Measurements from ENCODE around the gene PRXL2B.

PRXL2B gene

DNA sequence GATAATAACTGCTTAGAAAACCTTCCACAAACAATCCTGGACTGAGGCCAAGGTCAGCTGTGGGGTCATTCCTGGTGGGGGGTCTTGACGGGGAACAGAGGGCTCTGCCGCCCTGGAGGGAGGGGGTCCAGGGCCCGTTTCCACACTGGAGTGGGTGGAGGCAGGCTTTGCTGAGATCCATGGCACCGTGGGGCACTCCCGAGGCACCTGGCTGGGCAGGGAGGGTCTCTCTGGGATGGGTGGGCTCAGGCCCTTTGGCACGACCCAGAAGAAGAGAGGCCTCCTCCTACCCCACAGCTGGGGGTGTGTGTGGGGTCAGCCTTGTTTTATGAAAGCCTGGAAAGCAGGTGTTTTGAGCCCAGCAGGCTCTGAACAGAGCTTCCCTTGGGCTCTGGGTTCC, 41.2 kb downstream of the PRXL2B start:
- H3F3A ChIP-seq (ENCODE audit: control insufficient read depth, insufficient read depth) = no peaks in the 10 kb centered on the region
- H3K9me3 ChIP-seq (ENCODE audit: control insufficient read depth, insufficient read depth, low read length) = peaks cover 15% of the 10 kb centered on the region
- no peaks in the 10 kb centered on the region for H3K4me1 ChIP-seq (ENCODE audit: control insufficient read depth, low read length)
- H3K36me3 ChIP-seq (ENCODE audit: control insufficient read depth, low read length) = no peaks in the 10 kb centered on the region
- no peak overlapping the region for H3K4me2 ChIP-seq (ENCODE audit: low read length)
- H3K79me2 ChIP-seq (ENCODE audit: control insufficient read depth, low read length) = no peaks in the 10 kb centered on the region
- H3K9me2 ChIP-seq (replicated peaks; ENCODE audit: control insufficient read depth, low read length) = no peaks in the 10 kb centered on the region
- no peaks in the 10 kb centered on the region for H3K27me3 ChIP-seq (ENCODE audit: control insufficient read depth, low read length)
- TF ChIP-seq, protein P1, sequence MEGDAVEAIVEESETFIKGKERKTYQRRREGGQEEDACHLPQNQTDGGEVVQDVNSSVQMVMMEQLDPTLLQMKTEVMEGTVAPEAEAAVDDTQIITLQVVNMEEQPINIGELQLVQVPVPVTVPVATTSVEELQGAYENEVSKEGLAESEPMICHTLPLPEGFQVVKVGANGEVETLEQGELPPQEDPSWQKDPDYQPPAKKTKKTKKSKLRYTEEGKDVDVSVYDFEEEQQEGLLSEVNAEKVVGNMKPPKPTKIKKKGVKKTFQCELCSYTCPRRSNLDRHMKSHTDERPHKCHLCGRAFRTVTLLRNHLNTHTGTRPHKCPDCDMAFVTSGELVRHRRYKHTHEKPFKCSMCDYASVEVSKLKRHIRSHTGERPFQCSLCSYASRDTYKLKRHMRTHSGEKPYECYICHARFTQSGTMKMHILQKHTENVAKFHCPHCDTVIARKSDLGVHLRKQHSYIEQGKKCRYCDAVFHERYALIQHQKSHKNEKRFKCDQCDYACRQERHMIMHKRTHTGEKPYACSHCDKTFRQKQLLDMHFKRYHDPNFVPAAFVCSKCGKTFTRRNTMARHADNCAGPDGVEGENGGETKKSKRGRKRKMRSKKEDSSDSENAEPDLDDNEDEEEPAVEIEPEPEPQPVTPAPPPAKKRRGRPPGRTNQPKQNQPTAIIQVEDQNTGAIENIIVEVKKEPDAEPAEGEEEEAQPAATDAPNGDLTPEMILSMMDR (IDR thresholded peaks at IDR 0.05; ENCODE audit: low read depth, low read length, poor library complexity, severe bottlenecking) = no peak
- no peak for TF ChIP-seq EZH2phosphoT487 (IDR thresholded peaks at IDR 0.05; ENCODE audit: borderline replicate concordance, low read length)
- H3K4me3 ChIP-seq (ENCODE audit: low read length) = no peak overlapping the region
- H3K27ac ChIP-seq (ENCODE audit: low read depth, low read length) = no peak overlapping the region
- no peaks in the 10 kb centered on the region for H4K20me1 ChIP-seq (ENCODE audit: control insufficient read depth, insufficient read depth, low read depth, low read length)

DNA sequence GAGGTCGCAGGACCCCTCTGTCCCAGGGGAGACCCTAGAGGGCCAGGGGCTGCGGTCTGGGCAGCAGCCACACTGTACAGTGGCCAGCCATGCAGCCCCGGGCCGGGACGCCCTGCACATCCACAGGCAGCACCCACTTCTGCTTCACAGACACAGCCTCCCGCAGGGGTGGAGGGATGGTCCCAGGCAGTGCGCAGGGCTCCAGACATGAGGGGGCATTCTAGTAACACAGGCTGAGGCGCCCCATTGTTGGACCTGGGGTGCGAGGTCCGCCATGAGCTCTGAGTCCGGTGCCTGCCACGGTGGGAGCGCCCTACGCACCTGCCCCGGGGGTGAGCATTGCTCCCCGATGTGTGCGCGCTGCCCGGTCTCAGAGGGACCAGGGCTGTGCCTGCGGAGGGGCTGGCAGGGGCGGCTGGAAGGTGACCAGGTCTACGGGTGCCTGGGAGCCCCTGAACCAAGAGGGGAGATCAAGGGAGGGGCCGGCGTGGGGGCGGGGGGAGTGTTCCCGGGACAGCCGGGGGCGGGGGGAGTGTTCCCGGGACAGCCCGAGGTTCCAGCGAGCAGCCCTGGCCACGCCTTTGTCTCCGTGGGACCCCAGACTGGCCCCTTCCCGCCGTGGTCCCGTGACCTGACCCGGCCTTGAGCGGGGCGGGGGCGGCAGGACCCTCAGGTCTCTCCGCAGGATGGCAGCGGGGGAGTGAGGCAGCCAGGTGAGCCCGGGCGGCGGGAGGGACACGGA, 41.8 kb downstream of the PRXL2B start:
- no peaks in the 10 kb centered on the region for H3K79me2 ChIP-seq (ENCODE audit: control insufficient read depth, low read length)
- TF ChIP-seq, protein P1 (IDR thresholded peaks at IDR 0.05; ENCODE audit: low read depth, low read length, poor library complexity, severe bottlenecking) = no peak
- TF ChIP-seq EZH2phosphoT487 (IDR thresholded peaks at IDR 0.05; ENCODE audit: borderline replicate concordance, low read length) = no peak
- no peaks in the 10 kb centered on the region for H3F3A ChIP-seq (ENCODE audit: control insufficient read depth, insufficient read depth)
- no peak overlapping the region for H3K4me3 ChIP-seq (ENCODE audit: low read length)
- H3K4me2 ChIP-seq (ENCODE audit: low read length) = no peak overlapping the region
- no peaks in the 10 kb centered on the region for H3K36me3 ChIP-seq (ENCODE audit: control insufficient read depth, low read length)
- no peaks in the 10 kb centered on the region for H3K4me1 ChIP-seq (ENCODE audit: control insufficient read depth, low read length)
- H3K9me3 ChIP-seq (ENCODE audit: control insufficient read depth, insufficient read depth, low read length) = peaks cover 15% of the 10 kb centered on the region
- no peaks in the 10 kb centered on the region for H4K20me1 ChIP-seq (ENCODE audit: control insufficient read depth, insufficient read depth, low read depth, low read length)
- H3K27ac ChIP-seq (ENCODE audit: low read depth, low read length) = no peak overlapping the region
- no peaks in the 10 kb centered on the region for H3K9me2 ChIP-seq (replicated peaks; ENCODE audit: control insufficient read depth, low read length)
- no peaks in the 10 kb centered on the region for H3K27me3 ChIP-seq (ENCODE audit: control insufficient read depth, low read length)

DNA sequence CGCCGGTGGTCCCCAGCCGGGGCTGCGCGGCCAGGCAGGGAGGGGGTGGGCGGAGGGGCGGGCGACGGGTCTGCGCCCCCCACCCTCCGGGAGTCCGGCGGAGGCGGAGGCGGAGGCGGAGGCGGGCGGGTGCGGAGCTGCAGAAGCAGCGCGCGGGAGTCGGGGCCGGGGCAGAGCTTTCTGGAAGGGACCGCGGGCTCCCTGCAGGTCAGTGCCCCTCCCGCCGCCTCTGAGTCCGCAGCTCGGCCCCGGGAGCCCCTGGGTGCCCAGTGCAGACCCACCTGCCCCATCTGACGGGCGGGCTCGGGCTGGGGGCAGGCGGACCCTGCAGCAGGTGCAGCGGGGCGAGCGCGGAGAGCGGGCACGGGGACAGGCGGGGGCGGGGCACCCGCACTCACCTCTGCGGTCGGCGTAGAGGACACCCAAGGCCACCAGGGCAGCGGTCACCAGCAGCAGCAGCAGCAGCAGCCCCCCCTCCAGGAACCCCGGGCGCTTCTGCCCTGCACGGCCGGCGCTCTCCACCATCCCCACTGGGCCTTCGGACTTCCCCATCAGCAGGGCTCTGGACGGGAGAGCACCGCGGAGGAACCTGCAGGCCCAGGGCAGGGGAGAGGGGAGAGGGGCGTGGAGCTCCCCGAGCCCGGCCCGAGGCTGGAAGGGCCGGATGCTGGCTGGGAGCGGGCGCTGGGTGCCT, 42.5 kb downstream of the PRXL2B start:
- H3K27me3 ChIP-seq (ENCODE audit: control insufficient read depth, low read length) = no peaks in the 10 kb centered on the region
- H3K36me3 ChIP-seq (ENCODE audit: control insufficient read depth, low read length) = no peaks in the 10 kb centered on the region
- no peak overlapping the region for H3K27ac ChIP-seq (ENCODE audit: low read depth, low read length)
- H3K4me3 ChIP-seq (ENCODE audit: low read length) = no peak overlapping the region
- no peaks in the 10 kb centered on the region for H3K4me1 ChIP-seq (ENCODE audit: control insufficient read depth, low read length)
- no peak overlapping the region for H3K4me2 ChIP-seq (ENCODE audit: low read length)
- TF ChIP-seq, protein P1 (IDR thresholded peaks at IDR 0.05; ENCODE audit: low read depth, low read length, poor library complexity, severe bottlenecking) = no peak
- TF ChIP-seq EZH2phosphoT487 (IDR thresholded peaks at IDR 0.05; ENCODE audit: borderline replicate concordance, low read length) = no peak
- no peaks in the 10 kb centered on the region for H3K9me2 ChIP-seq (replicated peaks; ENCODE audit: control insufficient read depth, low read length)
- H3F3A ChIP-seq (ENCODE audit: control insufficient read depth, insufficient read depth) = no peaks in the 10 kb centered on the region
- peaks cover 15% of the 10 kb centered on the region for H3K9me3 ChIP-seq (ENCODE audit: control insufficient read depth, insufficient read depth, low read length)
- no peaks in the 10 kb centered on the region for H4K20me1 ChIP-seq (ENCODE audit: control insufficient read depth, insufficient read depth, low read depth, low read length)
- H3K79me2 ChIP-seq (ENCODE audit: control insufficient read depth, low read length) = no peaks in the 10 kb centered on the region
